Hepatocyte (in vitro differentiated cells): ENCODE data around the gene HDAC6.
"Not testable (repeated sequence)": the region's sequence is repeated elsewhere in the genome, so short reads cannot be mapped to it uniquely, and the experiment has no call there.

Source experiments
- CTCF ChIP-seq: fragments of 200-600 bp; sonication (generic); IDR thresholded peaks from 2 replicates; pipeline ENCODE4 v1.5.1; 2016; ENCODE audit warnings: antibody characterized with exemption, mild to moderate bottlenecking; ENCODE audit not compliant: poor library complexity
- EZH2 ChIP-seq: fragments of 200-600 bp; sonication (generic); IDR thresholded peaks from 2 replicates; pipeline ENCODE4 v1.6.1; 2016; ENCODE audit warnings: antibody characterized with exemption, mild to moderate bottlenecking, borderline replicate concordance

- TF ChIP-seq CTCF, EZH2: not testable (repeated sequence)
Measured at GRCh38 chrX:48819394-48819793, 17.5 kb downstream of the HDAC6 start.
